Epidermal melanocyte (primary cell): Measurements from ENCODE around the gene ZCCHC9.
"Not testable (repeated sequence)": the region's sequence is repeated elsewhere in the genome, so short reads cannot be mapped to it uniquely, and the experiment has no call there.

ENCODE experiments used
- DNase-seq: peaks from one replicate; pipeline ENCODE4 v3.0.0; 2011; ENCODE audit warnings: low spot score; ENCODE audit not compliant: insufficient read length

The ZCCHC9 gene

GRCh38 chr5:81305785-81306184 is 4.4 kb downstream of the ZCCHC9 start:
- DNase-seq = no peak

- no peak for DNase-seq
Measured at GRCh38 chr5:81308836-81309235, 7.4 kb downstream of the ZCCHC9 start.

GRCh38 chr5:81310402-81311063 is 9.1 kb downstream of the ZCCHC9 start:
- no peak for DNase-seq

GRCh38 chr5:81313278-81313677 is 11.9 kb downstream of the ZCCHC9 start:
- DNase-seq = no peak

- DNase-seq = no peak
Measured at GRCh38 chr5:81313686-81314085, 12.3 kb downstream of the ZCCHC9 start.

GRCh38 chr5:81314581-81314980 is 13.2 kb downstream of the ZCCHC9 start:
- DNase-seq = no peak

- DNase-seq = no peak
Measured at GRCh38 chr5:81315336-81315735, 13.9 kb downstream of the ZCCHC9 start.

GRCh38 chr5:81315830-81316229 is 14.4 kb downstream of the ZCCHC9 start:
- no peak for DNase-seq

- no peak for DNase-seq
Measured at GRCh38 chr5:81316571-81316970, 15.2 kb downstream of the ZCCHC9 start.

- no peak for DNase-seq
Measured at GRCh38 chr5:81317536-81317935, 16.1 kb downstream of the ZCCHC9 start.

GRCh38 chr5:81326554-81326953 is 25.2 kb downstream of the ZCCHC9 start:
- no peak for DNase-seq

GRCh38 chr5:81334304-81335061 is 33.1 kb downstream of the ZCCHC9 start:
- DNase-seq = no peak

GRCh38 chr5:81335946-81336345 is 34.6 kb downstream of the ZCCHC9 start:
- DNase-seq = no peak

- DNase-seq = no peak
Measured at GRCh38 chr5:81336556-81336955, 35.2 kb downstream of the ZCCHC9 start.

- DNase-seq = no peak
Measured at GRCh38 chr5:81337803-81338202, 36.4 kb downstream of the ZCCHC9 start.

- not testable (repeated sequence) for DNase-seq
Measured at GRCh38 chr5:81338213-81338612, 36.8 kb downstream of the ZCCHC9 start.

GRCh38 chr5:81344736-81345135 is 43.3 kb downstream of the ZCCHC9 start:
- no peak for DNase-seq

- DNase-seq = no peak
Measured at GRCh38 chr5:81345411-81346003, 44.1 kb downstream of the ZCCHC9 start.

- DNase-seq = no peak
Measured at GRCh38 chr5:81349161-81349560, 47.8 kb downstream of the ZCCHC9 start.

- no peak for DNase-seq
Measured at GRCh38 chr5:81350507-81350906, 49.1 kb downstream of the ZCCHC9 start.

GRCh38 chr5:81353189-81353588 is 51.8 kb downstream of the ZCCHC9 start:
- DNase-seq = no peak

- no peak for DNase-seq
Measured at GRCh38 chr5:81354093-81354492, 52.7 kb downstream of the ZCCHC9 start.
